NCI-H1105 (cell line): ENCODE data around the gene TBX19.

Source experiments
- DNase-seq: peaks from one replicate; lab custom pipeline; 2025; lab: John Stamatoyannopoulos, UW

The TBX19 gene

GRCh38 chr1:168281603-168282325 is 1.1 kb downstream of the TBX19 start:
- DNase-seq, result no peak

DNA sequence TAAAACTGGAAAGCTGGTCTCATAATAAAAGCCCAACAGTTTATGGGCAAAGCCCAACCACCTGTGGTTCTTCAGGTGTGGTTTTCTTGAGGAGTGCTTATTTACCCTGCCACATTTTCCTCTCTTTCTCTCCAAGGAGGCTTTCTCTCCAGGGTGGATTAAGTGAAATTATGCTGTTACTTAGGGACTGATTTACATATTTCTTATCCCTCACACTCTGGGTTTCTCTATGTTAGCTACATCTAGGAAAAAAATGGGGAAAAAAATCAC is 4.8 kb downstream of the TBX19 start:
- DNase-seq, result peak; percentile 22

GRCh38 chr1:168285971-168286927 is 5.6 kb downstream of the TBX19 start:
- DNase-seq, result no peak

DNA sequence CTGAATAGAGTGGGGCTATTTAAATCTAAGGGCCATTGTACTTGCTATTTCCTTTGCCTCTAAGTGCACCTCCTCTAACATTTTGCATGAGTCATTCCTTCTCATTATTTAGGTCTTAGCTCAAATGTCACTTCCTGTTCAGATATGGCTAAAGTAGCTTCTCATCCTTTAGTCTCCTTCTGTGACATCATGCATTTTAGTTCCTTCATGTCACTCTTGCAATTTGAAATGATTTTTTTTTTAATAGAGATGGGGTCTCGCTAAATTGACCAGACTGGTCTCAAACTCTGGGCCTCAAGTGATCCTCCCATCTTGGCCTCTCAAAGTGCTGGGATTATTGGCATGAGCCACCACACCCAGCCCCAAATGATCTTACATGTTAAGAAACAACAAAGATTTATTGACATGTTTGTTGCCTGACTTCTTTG is 6.6 kb downstream of the TBX19 start:
- no peak for DNase-seq

GRCh38 chr1:168288311-168289052 is 7.8 kb downstream of the TBX19 start:
- DNase-seq, result no peak

- peak; percentile 92 for DNase-seq
Measured at GRCh38 chr1:168291222-168291837, 10.7 kb downstream of the TBX19 start.

GRCh38 chr1:168293356-168293755 is 12.7 kb downstream of the TBX19 start:
- no peak for DNase-seq

GRCh38 chr1:168295411-168296114 is 14.9 kb downstream of the TBX19 start:
- DNase-seq, result no peak

- DNase-seq, result peak; percentile 16
Measured at GRCh38 chr1:168297019-168297730, 16.5 kb downstream of the TBX19 start.

GRCh38 chr1:168298446-168298845 is 17.8 kb downstream of the TBX19 start:
- no peak for DNase-seq

- DNase-seq, result no peak
Measured at GRCh38 chr1:168300626-168301025, 19.9 kb downstream of the TBX19 start.

GRCh38 chr1:168301664-168302320 is 21.1 kb downstream of the TBX19 start:
- no peak for DNase-seq

DNA sequence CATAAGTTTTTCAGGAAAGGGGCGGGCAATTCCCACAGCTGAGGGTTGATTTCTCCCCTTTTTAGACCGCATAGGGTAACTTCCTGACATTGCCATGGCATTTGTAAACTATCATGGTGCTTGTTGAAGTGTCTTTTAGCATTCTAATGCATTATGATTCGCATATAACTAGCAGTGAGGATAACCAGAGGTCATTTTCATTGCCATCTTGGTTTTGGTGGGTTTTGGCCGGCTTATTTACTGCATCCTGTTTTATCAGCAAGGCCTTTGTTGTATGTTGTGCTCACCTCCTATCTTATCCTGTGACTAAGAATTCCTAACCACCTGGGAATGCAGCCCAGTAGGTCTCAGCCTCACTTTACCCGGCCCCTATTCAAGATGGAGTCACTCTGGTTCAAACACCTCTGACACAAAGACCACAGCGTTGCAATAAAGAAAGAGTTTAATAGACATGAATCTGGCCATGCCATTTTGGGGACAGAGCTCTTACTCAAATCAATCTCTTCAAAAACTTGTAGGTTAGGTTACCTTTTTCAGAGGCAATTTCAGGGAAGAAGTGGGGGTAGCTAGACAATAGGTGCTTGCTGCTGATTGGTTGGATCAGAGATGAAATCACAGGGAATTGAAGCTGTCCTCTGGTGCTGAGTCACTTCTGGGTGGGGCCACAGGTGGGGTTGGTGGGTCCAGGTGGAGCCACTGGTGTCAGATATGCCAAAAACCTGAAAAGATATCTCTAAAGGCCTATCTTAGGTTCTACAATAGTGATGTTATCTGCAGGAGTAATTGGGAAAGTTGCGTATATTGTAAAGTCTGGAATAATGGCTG is 23.3 kb downstream of the TBX19 start:
- DNase-seq, result no peak

DNA sequence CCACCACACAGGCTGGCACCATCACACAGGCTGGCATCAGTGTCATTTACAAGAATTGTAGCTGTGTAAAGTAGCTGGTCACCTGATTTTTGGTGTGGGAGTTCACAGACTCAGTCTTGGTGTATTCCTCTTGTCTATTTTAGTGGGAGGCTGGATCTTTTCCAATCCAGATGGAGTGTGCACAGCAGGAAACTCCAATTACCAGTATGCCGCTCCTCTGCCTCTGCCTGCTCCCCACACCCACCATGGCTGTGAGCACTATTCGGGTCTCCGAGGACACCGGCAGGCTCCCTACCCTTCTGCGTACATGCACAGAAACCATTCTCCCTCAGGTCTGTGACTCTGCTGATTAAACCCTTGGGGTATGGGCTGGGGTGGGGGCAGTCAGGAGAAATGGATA is 24.2 kb downstream of the TBX19 start:
- DNase-seq, result no peak

DNA sequence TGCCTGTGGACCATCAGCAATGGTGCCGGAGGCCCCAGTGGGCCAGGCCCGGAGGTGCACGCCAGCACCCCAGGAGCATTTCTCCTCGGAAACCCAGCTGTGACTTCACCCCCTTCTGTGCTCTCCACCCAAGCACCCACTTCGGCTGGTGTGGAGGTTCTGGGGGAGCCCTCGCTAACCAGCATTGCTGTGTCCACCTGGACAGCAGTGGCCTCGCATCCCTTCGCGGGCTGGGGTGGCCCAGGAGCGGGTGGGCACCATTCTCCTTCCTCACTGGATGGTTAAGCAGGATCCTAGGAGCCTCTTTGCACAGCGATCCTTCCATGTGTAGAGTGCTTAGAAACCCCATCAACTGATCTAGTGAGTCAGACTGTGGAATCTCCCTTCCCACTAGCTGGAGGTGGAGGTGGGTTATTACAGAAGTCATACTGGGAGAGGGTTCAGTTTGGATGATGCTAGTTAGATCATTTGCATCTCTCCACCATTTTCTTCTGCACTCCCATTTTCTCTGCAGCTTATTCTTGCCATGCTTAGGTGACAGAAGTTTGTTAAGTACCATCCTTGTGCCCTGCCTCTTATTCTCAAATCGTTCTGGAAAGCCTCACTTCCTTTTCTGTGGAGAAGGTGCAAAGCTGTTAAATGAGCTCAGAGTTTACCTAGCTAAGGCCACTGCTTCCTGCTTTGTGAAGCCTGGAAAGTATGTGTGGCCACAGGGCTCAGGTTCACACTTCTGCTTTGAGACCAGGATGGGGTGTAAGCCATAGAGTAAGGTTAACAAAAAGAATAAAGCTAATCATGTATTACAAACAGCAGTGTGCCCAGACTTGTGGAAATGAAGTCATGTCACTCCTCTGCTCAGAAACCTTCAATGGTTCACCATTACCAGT is 32.3 kb downstream of the TBX19 start:
- no peak for DNase-seq

DNA sequence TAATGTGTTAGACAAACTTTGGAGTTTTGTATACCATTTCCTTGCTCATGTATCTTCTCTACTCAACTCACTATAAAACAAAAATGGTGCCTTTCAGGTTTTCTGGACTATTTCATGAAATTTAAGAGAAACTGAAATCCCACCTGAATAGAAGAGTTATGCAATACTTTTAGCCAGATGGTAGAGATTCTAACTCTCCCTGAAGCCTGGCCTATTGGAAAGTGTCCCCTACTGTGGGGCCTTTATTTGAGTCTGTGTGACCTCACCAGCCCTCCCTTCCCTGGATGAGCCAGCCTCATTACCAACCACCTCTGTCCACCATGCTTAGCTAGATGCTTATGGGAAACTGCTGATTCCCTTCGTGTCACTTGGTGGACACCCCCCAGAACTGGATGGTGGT is 35.5 kb downstream of the TBX19 start:
- DNase-seq, result no peak

GRCh38 chr1:168317309-168317708 is 36.6 kb downstream of the TBX19 start:
- DNase-seq, result no peak

- no peak for DNase-seq
Measured at GRCh38 chr1:168319691-168320090, 39.0 kb downstream of the TBX19 start.
